T47D (cell line): ENCODE results near the gene ADAMTSL4.
A peak's percentile ranks its signal among the peaks of the same experiment; 100 is the strongest.

Source experiments
- DNase-seq, 2 experiments: peaks; one replicate each; pipeline versions ENCODE4 v3.0.0 to v3.0.0-alpha.2; 2011 to 2012; ENCODE audit warnings: low read depth in 1 of 2, low spot score in 1 of 2
- JUND ChIP-seq: IDR thresholded peaks from 2 replicates; pipeline ENCODE4 v1.6.1; 2012; ENCODE audit warnings: low read depth
- in situ Hi-C: cut with HindIII; loops from 2 replicates; pipeline ENCODE4 v1.10.0; 2016; ENCODE audit warnings: low sequenced_read_pairs, low pct_unique_long_range_greater_than_20kb

ADAMTSL4 gene

DNA sequence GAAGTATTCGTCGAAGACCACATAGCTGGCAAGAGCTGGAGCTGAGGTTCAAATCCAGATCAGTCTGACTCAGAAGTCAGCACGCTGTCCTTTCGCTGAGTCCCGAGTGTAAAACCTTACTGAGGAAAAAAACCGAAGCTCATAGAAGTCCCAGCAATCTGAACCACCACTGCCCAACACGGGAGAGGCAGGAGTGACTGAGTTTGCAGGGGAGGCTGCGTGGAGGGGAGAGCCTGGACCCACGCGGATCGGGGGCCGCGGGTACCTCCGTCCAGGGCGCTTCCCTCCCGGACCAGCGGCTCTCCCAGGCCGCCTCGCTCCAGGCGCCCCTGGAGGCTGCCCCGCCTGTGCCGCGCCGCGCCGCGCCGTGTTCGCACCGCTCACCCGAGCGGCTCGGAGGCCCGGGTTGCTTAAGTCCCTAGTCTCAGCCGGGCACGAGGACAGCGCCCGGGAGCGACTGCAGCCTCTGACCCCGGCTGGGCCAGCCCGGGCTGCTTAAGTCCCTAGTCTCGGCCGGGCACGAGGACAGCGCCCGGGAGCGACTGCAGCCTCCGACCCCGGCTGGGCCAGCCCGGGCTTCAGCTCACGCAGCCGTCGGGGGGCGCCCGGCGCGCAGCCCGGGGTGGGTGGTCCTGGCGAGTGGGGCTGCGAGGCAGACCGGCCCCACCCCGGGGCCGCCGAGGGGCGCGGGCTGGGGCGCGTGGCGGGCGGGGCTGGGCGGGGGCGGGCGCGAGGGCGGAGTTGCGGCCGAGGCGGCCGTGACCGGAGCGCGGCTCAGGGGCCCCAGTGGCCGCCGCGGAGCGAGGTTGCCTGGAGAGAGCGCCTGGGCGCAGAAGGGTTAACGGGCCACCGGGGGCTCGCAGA lies at the start of gene ADAMTSL4:
Gene ADAMTSL4, plus strand, starts transcription at position 777 of the 864 bp plus-strand sequence. CDS start 2,881 bp downstream, outside the sequence.
- TF ChIP-seq JUND: no peak
- peak; percentile 88 to 90 for DNase-seq
- in situ Hi-C loops: no loop called here

DNA sequence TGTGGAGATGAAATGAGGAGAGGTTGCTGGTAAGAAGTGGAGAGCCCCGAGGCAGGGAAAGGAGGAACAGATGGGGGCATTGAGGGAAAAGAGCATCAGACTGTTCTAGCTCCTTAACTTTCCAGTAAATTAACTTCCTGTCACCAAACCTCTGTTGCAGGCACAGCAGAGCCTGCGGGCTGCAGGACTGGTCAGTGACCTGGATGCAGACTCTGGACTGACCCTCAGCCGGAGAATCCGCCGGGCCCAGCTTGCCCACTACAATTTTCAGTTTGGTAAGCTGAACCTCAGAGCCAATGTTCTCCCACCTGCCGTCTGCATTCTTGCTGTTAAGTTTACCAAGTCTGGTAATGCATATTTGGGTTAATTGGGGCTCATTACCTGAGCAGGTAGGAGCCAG lies 43.8 kb upstream of the ADAMTSL4 start:
- in situ Hi-C loops: no loop called here
- no peak for TF ChIP-seq JUND
- DNase-seq: no peak

DNA sequence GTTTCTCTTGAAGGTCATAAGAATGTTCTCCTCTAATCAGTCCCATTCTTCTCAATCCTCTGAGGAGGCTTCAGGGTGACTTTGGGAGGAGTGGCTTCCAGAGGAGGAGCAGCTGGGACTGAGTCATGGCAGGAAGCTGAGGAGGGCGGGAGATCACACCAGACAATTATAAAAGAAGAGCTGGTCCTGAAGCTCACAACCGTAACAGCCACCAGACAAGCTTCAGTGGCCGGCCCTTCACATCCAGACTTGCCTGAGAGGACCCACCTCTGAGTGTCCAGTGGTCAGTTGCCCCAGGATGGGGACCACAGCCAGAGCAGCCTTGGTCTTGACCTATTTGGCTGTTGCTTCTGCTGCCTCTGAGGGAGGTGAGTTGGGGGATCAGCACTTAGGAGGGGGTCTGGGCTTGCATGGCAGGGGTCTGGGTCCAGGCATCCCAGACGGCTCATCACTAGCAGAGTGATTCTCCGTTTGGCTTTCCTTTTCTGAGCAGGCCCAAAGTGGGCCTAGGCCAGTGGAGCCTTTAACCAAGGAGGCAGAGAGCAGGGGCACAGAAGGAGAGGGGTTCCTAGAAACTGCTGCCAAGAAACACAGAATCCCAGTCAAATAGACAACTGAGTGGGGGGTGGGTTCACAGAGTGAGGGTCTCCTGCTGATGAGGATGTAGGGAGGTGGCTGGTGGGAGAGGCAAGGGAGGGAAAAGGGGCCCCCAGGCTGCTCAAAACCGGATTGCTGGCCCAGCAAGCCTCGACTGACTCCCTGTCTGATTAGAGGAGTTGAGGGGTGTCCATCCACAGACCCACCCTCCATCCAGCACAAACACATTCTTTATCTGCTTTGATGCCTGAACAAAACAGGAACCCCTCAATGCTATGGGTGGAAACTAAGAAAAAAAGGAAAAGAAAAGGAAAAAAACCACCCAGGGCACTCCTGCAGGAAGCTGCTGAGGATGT lies 41.0 kb upstream of the ADAMTSL4 start, which contains the start of gene ECM1:
Gene ECM1, plus strand, starts transcription at position 198 of the 953 bp plus-strand sequence. Its CDS starts 101 bp downstream, at position 299.
- in situ Hi-C loops: no loop called here
- no peak for TF ChIP-seq JUND
- no peak for DNase-seq

DNA sequence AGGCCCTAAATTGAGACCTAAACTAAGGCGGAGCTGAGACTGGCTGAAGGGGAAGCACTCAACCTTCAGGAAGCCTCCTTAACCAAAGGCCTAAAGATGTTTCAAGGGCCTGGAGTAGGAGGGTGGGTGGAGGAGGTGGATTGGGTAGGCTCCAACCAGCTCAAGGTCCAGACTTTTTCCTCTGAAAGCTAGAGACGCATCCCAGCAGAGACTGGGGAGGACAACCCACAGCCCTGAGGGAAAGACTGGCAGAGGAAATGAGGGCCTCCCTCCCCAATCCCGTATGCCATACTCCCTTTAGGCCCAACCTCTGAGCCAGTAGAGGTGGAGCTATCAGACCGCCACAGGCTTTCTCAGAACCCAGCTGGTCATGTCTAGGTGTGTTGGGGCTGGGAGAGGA lies 40.2 kb upstream of the ADAMTSL4 start:
- no peak for DNase-seq

DNA sequence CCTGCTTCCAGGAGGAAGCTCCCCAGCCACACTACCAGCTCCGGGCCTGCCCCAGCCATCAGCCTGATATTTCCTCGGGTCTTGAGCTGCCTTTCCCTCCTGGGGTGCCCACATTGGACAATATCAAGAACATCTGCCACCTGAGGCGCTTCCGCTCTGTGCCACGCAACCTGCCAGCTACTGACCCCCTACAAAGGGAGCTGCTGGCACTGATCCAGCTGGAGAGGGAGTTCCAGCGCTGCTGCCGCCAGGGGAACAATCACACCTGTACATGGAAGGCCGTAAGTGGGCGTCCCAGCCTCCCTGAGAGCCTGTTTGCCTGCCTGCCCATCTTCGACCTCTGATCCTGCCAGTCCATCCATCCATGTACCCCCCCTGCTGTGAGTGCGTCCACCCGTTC lies 37.7 kb upstream of the ADAMTSL4 start:
- DNase-seq: no peak
- in situ Hi-C loops: no loop called here
- no peak for TF ChIP-seq JUND

More for the DNA sequence above, 40.2 kb upstream of the ADAMTSL4 start:
- TF ChIP-seq JUND: no peak
- in situ Hi-C loops: no loop called here

DNA sequence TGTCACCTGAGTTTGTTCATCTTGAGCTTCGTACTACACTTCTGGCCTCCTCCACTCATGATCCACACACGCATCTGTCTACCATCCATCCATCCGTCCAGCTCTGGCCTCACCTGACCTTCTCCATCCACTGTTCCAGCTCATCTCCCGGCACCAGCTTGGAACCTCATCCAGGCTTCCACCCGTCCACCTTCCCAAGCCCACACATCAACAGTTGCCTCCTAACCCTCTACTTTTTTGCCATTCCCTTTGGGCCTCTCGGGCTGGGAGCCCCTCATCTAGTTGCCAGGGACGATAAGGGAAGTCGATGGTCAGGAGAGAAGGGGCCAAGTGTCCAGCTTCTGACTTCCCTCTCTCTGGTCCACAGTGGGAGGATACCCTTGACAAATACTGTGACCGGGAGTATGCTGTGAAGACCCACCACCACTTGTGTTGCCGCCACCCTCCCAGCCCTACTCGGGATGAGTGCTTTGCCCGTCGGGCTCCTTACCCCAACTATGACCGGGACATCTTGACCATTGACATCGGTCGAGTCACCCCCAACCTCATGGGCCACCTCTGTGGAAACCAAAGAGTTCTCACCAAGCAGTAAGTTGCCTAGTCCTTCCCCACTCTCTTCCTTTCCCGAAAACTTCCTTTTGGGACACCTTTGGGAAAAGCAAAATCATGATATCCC lies 37.1 kb upstream of the ADAMTSL4 start:
- DNase-seq: no peak
- in situ Hi-C loops: no loop called here

DNA sequence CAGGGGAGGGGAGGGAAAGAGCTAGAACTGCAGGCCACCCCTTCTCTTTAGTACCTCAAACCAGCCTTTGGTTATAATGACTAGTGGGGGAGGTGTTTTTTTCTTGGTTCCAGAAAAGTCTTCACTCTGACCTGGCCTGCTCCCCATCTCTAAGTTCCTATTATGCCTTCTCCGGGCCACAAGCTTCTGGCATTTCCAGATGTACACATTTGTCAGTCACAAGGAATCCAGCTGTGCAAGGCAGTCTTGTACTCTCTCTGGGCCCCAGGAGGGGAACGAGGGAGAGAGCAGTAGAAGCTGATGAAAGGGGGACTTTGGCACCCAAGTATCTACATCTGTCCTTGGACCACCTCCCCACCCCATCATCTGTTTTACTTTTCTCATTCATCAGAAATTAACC lies 36.4 kb upstream of the ADAMTSL4 start:
- TF ChIP-seq JUND: no peak
- in situ Hi-C loops: no loop called here
- DNase-seq: no peak

More for the DNA sequence above, 37.1 kb upstream of the ADAMTSL4 start:
- no peak for TF ChIP-seq JUND

DNA sequence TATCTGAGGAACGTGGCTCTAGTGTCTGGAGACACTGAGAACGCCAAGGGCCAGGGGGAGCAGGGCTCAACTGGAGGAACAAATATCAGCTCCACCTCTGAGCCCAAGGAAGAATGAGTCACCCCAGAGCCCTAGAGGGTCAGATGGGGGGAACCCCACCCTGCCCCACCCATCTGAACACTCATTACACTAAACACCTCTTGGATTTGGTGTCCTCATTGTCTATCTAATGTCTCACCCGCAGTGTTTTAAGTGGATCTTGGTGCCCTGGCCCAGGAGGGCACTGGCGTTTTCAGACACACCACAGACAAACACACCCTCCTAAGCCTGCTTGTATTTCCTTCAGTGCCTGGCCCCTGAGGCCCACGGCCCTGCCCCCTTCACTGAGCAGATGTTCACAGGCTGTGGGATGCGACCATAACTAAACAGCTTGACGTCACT lies 35.8 kb upstream of the ADAMTSL4 start:
- DNase-seq: no peak
- TF ChIP-seq JUND: no peak
- in situ Hi-C loops: no loop called here

DNA sequence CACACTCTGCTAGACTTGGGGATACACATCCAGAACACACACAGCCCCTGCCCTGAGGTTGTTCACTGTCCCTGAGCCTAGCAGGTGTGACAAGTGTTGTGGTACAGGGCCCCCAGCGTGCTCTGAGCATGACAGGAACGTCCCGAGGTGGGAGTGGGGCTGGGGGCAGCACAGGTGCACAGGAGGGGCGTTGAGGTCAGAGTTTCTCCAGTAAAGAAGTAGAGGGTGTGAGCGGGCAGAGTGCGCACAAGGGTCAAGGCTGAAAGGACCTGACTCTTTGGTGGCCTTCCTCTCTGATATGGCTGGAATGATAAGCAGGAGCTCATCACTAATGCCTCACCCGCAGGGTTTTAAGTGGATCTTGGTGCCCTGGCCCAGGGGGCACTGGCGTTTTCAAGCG lies 34.9 kb upstream of the ADAMTSL4 start:
- no peak for DNase-seq
- TF ChIP-seq JUND: no peak
- in situ Hi-C loops: no loop called here

DNA sequence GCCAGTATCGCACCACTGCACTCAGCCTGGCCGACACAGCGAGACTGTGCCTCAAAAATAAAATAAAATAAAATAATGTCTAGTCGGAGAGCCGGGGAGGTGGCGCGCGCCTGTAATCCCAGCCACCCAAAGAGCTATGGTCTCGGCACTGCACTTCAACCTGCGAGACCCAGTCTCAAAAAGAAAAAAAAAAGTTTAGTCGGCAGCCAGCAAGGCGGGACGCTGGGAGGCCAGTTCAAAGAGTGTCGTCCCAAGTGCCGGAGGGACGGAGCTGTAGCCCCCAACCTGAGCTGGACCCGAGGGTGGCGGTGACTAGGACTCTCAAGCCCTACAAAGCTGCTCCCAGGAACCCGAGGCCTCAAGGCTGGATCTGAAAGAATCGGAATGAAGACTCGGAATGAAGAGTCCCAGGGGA lies 34.3 kb upstream of the ADAMTSL4 start:
- in situ Hi-C loops: no loop called here
- DNase-seq: no peak
- no peak for TF ChIP-seq JUND

DNA sequence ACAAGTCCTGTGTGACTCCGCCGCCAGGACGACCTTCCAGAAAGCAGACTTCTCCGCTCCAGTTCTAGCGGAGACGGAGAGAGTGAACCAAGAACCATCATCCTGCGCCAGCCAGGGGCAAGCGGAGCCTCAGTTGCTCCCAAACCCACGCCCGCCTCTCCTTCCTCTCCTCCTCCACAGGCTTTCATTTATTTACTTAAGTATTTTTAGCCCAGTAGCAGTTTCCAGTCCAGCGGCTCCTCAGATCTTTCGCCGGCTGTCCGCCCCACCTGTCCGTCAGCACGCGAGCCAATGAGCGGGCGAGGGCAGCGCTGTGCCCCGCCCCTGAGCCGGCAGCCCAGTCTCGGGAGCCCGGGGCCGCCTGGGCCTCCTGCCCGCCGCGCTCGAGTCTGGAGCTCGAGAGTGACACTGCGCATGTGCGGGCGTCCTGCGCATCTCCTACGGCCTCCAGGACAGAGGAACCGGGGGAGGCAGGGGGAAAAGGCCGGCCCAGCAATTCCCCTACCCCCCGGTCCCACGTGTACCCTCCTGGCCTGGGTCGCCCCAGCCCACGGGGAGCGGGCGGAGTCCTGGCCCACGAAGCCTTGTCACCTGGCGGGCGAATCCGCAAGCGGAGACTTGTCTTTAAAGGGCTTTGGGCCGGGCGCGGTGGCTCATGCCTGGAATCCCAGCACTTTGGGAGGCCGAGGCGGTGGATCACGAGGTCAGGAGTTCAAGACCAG lies 33.7 kb upstream of the ADAMTSL4 start, which contains the start of gene FALEC:
Gene FALEC, plus strand, starts transcription at position 425 of the 722 bp plus-strand sequence.
- DNase-seq: peak; percentile 97 to 98
- TF ChIP-seq JUND: no peak
- in situ Hi-C loops: no loop called here
